Neural cell (in vitro differentiated cells): ENCODE data around the gene FXYD1. TPM values are rescaled to one million over a fixed set of nuclear protein-coding genes. Genes with fewer than 3 reads are reported as not detected.

ENCODE experiments used
- H2AFZ ChIP-seq: fragments of 200-600, 300-800 bp; sonication (generic), shearing (Covaris generic); 2 replicates; pipeline ENCODE4 v1.6.0; 2014; ENCODE audit warnings: low read depth, mild to moderate bottlenecking, antibody characterized with exemption, low read length, moderate library complexity
- H3F3A ChIP-seq: fragments of 200-600 bp; shearing (Covaris generic); 2 replicates; pipeline ENCODE4 v1.6.1; 2016; ENCODE audit warnings: mild to moderate bottlenecking, moderate library complexity, mixed read lengths, antibody characterized with exemption, low read length; ENCODE audit not compliant: insufficient read depth, poor library complexity, severe bottlenecking
- H3K27ac ChIP-seq: fragments of 200-600, 300-800 bp; sonication (generic), shearing (Covaris generic); 2 replicates; pipeline ENCODE4 v1.5.1; 2014; ENCODE audit warnings: mild to moderate bottlenecking, low read length, moderate library complexity
- H3K27me3 ChIP-seq: fragments of 300-800, 200-600 bp; sonication (generic), shearing (Covaris generic); 2 replicates; pipeline ENCODE4 v1.6.0; 2014; ENCODE audit warnings: mild to moderate bottlenecking, low read depth, low read length, moderate library complexity; ENCODE audit not compliant: insufficient read depth
- H3K36me3 ChIP-seq: fragments of 300-800, 200-600 bp; sonication (generic), shearing (Covaris generic); 2 replicates; pipeline ENCODE4 v1.5.1; 2014; ENCODE audit warnings: mild to moderate bottlenecking, antibody characterized with exemption, low read length, moderate library complexity; ENCODE audit not compliant: insufficient read depth
- H3K4me2 ChIP-seq: fragments of 300-800, 200-600 bp; sonication (generic), shearing (Covaris generic); 2 replicates; pipeline ENCODE4 v1.6.0; 2014; ENCODE audit warnings: mild to moderate bottlenecking, low read length
- H3K4me3 ChIP-seq: fragments of 300-800, 200-600 bp; sonication (generic), shearing (Covaris generic); 2 replicates; pipeline ENCODE4 v1.5.1; 2014; ENCODE audit warnings: mild to moderate bottlenecking, low read length, moderate library complexity
- H3K79me2 ChIP-seq: fragments of 200-600 bp; shearing (Covaris generic); replicated peaks from 2 replicates; pipeline ENCODE4 v1.6.0; 2014; ENCODE audit warnings: mild to moderate bottlenecking, low read length, moderate library complexity; ENCODE audit not compliant: insufficient read depth
- H3K9ac ChIP-seq: fragments of 300-800, 200-600 bp; sonication (generic), shearing (Covaris generic); 2 replicates; pipeline ENCODE4 v1.6.1; 2016; ENCODE audit warnings: mild to moderate bottlenecking, low read length, mixed read lengths
- H3K9me2 ChIP-seq: fragments of 200-600 bp; shearing (Covaris generic); 2 replicates; pipeline ENCODE4 v1.6.1; 2016; ENCODE audit warnings: mild to moderate bottlenecking, low read length, mixed read lengths; ENCODE audit not compliant: insufficient read depth
- H3K9me3 ChIP-seq: fragments of 200-600, 300-800 bp; sonication (generic), shearing (Covaris generic); 2 replicates; pipeline ENCODE4 v1.6.1; 2016; ENCODE audit warnings: mild to moderate bottlenecking, mixed run types, low read length, moderate library complexity, mixed read lengths
- H4K20me1 ChIP-seq: fragments of 200-600 bp; shearing (Covaris generic); 2 replicates; pipeline ENCODE4 v1.6.1; 2016; ENCODE audit warnings: mild to moderate bottlenecking, mixed run types; ENCODE audit not compliant: insufficient read depth
- EP300 ChIP-seq: fragments of 450-650 bp; conservative IDR thresholded peaks from 2 replicates; pipeline ENCODE4 v1.6.1; 2014; ENCODE audit warnings: antibody characterized with exemption, mild to moderate bottlenecking, moderate library complexity; ENCODE audit not compliant: poor library complexity, severe bottlenecking
- EZH2 ChIP-seq: fragments of 200-600, 300-800 bp; shearing (Covaris generic), sonication (generic); IDR thresholded peaks from 2 replicates; pipeline ENCODE4 v1.6.1; 2014; ENCODE audit warnings: antibody characterized with exemption, low read length, borderline replicate concordance, mild to moderate bottlenecking; ENCODE audit not compliant: insufficient read depth, poor library complexity, severe bottlenecking
- MXI1 ChIP-seq: fragments of 450-650 bp; conservative IDR thresholded peaks from 2 replicates; pipeline ENCODE4 v1.6.1; 2014; ENCODE audit warnings: antibody characterized with exemption, mild to moderate bottlenecking; ENCODE audit not compliant: poor library complexity, severe bottlenecking
- POLR2AphosphoS5 ChIP-seq: IDR thresholded peaks from 2 replicates; pipeline ENCODE4 v1.6.1; 2012
- RAD21 ChIP-seq: fragments of 450-650 bp; conservative IDR thresholded peaks from 2 replicates; pipeline ENCODE4 v1.6.1; 2014; ENCODE audit warnings: antibody characterized with exemption, mild to moderate bottlenecking, moderate library complexity
- REST ChIP-seq: IDR thresholded peaks from 2 replicates; pipeline ENCODE4 v1.6.1; 2012; ENCODE audit warnings: borderline replicate concordance
- SMC3 ChIP-seq: fragments of 450-650 bp; conservative IDR thresholded peaks from 2 replicates; pipeline ENCODE4 v1.6.1; 2014; ENCODE audit warnings: antibody characterized with exemption, mild to moderate bottlenecking, moderate library complexity; ENCODE audit not compliant: poor library complexity
- TAF1 ChIP-seq: IDR thresholded peaks from 2 replicates; pipeline ENCODE4 v1.6.1; 2012; ENCODE audit warnings: low read depth
- polyA plus RNA-seq: library from polyadenylated mRNA; depleted of rRNA; stranded (reverse); fragments of >200 nt; gene quantifications from 2 replicates; pipeline ENCODE4 v1.2.3, GENCODE V29; 2014
- TF ChIP-seq, protein P1 (sequence below): fragments of 450-650 bp; IDR thresholded peaks from 2 replicates; pipeline ENCODE4 v1.5.1; 2014; ENCODE audit warnings: antibody characterized with exemption, mild to moderate bottlenecking, moderate library complexity; ENCODE audit not compliant: poor library complexity, severe bottlenecking

FXYD1 gene
- polyA plus RNA-seq, 1 donor from 2014 or later, result not detected

- no peak overlapping the region for H3K27ac ChIP-seq
- H3K4me3 ChIP-seq, result no peak overlapping the region
- no peaks in the 10 kb centered on the region for H4K20me1 ChIP-seq
- no peaks in the 10 kb centered on the region for H3K27me3 ChIP-seq
- H3K79me2 ChIP-seq, result no peaks in the 10 kb centered on the region
- H3K4me2 ChIP-seq, result no peak overlapping the region
- no peaks in the 10 kb centered on the region for H3K36me3 ChIP-seq
- no peak overlapping the region for H2AFZ ChIP-seq
- no peaks in the 10 kb centered on the region for H3F3A ChIP-seq
- no peak overlapping the region for H3K9ac ChIP-seq
- TF ChIP-seq REST (no peak), EP300 (no peak), POLR2AphosphoS5 (no peak), MXI1 (no peak), SMC3 (no peak), TAF1 (no peak), EZH2 (no peak), RAD21 (no peak)
- TF ChIP-seq, protein P1, sequence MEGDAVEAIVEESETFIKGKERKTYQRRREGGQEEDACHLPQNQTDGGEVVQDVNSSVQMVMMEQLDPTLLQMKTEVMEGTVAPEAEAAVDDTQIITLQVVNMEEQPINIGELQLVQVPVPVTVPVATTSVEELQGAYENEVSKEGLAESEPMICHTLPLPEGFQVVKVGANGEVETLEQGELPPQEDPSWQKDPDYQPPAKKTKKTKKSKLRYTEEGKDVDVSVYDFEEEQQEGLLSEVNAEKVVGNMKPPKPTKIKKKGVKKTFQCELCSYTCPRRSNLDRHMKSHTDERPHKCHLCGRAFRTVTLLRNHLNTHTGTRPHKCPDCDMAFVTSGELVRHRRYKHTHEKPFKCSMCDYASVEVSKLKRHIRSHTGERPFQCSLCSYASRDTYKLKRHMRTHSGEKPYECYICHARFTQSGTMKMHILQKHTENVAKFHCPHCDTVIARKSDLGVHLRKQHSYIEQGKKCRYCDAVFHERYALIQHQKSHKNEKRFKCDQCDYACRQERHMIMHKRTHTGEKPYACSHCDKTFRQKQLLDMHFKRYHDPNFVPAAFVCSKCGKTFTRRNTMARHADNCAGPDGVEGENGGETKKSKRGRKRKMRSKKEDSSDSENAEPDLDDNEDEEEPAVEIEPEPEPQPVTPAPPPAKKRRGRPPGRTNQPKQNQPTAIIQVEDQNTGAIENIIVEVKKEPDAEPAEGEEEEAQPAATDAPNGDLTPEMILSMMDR, result no peak
- H3K9me3 ChIP-seq, result no peaks in the 10 kb centered on the region
- no peaks in the 10 kb centered on the region for H3K9me2 ChIP-seq
These were observed 33.1 kb downstream of the FXYD1 start for GRCh38 chr19:35171730-35172129.

DNA sequence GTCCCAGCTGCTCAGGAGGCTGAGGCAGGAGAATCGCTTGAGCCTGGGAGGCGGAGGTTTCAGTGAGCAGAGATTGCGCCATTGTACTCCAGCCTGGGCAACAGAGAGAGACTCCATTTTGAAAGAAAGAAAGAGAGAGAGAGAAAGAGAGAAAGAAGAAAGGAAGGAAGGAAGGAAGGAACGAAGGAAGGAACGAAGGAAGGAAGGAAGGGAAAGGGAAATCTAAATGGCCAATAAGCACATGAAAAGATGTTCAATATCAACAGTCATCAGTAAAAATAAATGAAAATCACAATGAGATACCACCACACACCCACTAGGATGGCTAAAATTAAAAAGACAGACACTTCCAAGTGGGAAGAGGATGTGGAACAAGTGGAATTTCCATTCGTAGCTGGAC is 35.6 kb downstream of the FXYD1 start:
- H3F3A ChIP-seq, result no peaks in the 10 kb centered on the region
- no peak overlapping the region for H3K27ac ChIP-seq
- no peaks in the 10 kb centered on the region for H3K36me3 ChIP-seq
- H3K9ac ChIP-seq, result no peak overlapping the region
- H3K79me2 ChIP-seq, result no peaks in the 10 kb centered on the region
- H3K9me3 ChIP-seq, result no peaks in the 10 kb centered on the region
- no peak for TF ChIP-seq POLR2AphosphoS5
- no peak for TF ChIP-seq MXI1
- no peak for TF ChIP-seq TAF1
- TF ChIP-seq RAD21, result no peak
- no peak for TF ChIP-seq SMC3
- TF ChIP-seq EZH2, result no peak
- TF ChIP-seq REST, result no peak
- TF ChIP-seq, protein P1, result no peak
- no peak for TF ChIP-seq EP300
- no peaks in the 10 kb centered on the region for H3K27me3 ChIP-seq
- no peaks in the 10 kb centered on the region for H4K20me1 ChIP-seq
- no peak overlapping the region for H3K4me3 ChIP-seq
- no peaks in the 10 kb centered on the region for H3K9me2 ChIP-seq
- H3K4me2 ChIP-seq, result no peak overlapping the region
- no peak overlapping the region for H2AFZ ChIP-seq
